PC-9 (cell line): ENCODE results near the gene ARHGEF3. TPM values are rescaled to one million over a fixed set of nuclear protein-coding genes. Genes with fewer than 3 reads are reported as not detected.

Source experiments
- Bru-seq: library from RNA; stranded (reverse); fragments of 400-500 nt; gene quantifications from one replicate; lab custom pipeline; 2021; lab: Mats Ljungman, UMichigan
- BruChase-seq, 2 experiments: library from RNA; stranded (reverse); fragments of 400-500 nt; gene quantifications; one replicate each; lab custom pipeline; 2021; lab: Mats Ljungman, UMichigan
- BruUV-seq: library from RNA; stranded (reverse); fragments of 400-500 nt; replicated peaks from 2 replicates; lab custom pipeline; 2021; lab: Mats Ljungman, UMichigan
- CTCF ChIA-PET: fragments of 300-600 bp; sonication (Branson Sonifier 250); formaldehyde crosslinking; loops from one replicate; lab custom pipeline; 2022; ENCODE audit warnings: antibody characterized with exemption; lab: Charles Lee
- POLR2A ChIA-PET: fragments of 300-600 bp; sonication (Branson Sonifier 250); formaldehyde crosslinking; loops from one replicate; lab custom pipeline; 2022; ENCODE audit warnings: antibody characterized with exemption; ENCODE audit not compliant: unreplicated experiment; lab: Charles Lee
- DNase-seq, 2 experiments: peaks; one replicate each; pipeline versions ENCODE4 v3.0.0 to v3.0.0-alpha.2; 2015 to 2022; ENCODE audit warnings: mixed read lengths in 1 of 2
- H2AFZ ChIP-seq: fragments of 200-600 bp; sonication (generic); 2 replicates; pipeline ENCODE4 v1.8.1; 2017; ENCODE audit warnings: antibody characterized with exemption
- H3F3A ChIP-seq: fragments of 200-600 bp; sonication (generic); 2 replicates; pipeline ENCODE4 v1.8.1; 2017; ENCODE audit warnings: antibody characterized with exemption, mild to moderate bottlenecking, low read depth; ENCODE audit not compliant: insufficient read depth
- H3K27ac ChIP-seq: fragments of 200-600 bp; sonication (generic); 2 replicates; pipeline ENCODE4 v1.6.1; 2016; ENCODE audit warnings: mixed run types
- H3K27me3 ChIP-seq: fragments of 200-600 bp; sonication (generic); 2 replicates; pipeline ENCODE4 v1.6.1; 2016; ENCODE audit warnings: low read depth, mixed run types; ENCODE audit not compliant: insufficient read depth
- H3K36me3 ChIP-seq: fragments of 200-600 bp; sonication (generic); 2 replicates; pipeline ENCODE4 v1.6.1; 2016; ENCODE audit warnings: low read depth, mixed run types
- H3K4me1 ChIP-seq: fragments of 200-600 bp; sonication (generic); replicated peaks from 2 replicates; pipeline ENCODE4 v1.6.1; 2016; ENCODE audit warnings: mixed run types; ENCODE audit not compliant: insufficient read depth
- H3K4me2 ChIP-seq: fragments of 200-600 bp; sonication (generic); 2 replicates; pipeline ENCODE4 v1.6.1; 2017; ENCODE audit warnings: mixed run types
- H3K4me3 ChIP-seq: fragments of 200-600 bp; sonication (generic); 2 replicates; pipeline ENCODE4 v1.6.1; 2016; ENCODE audit warnings: mixed run types
- H3K79me2 ChIP-seq: fragments of 200-600 bp; sonication (generic); 2 replicates; pipeline ENCODE4 v1.6.1; 2017; ENCODE audit warnings: low read depth, mixed run types
- H3K9me2 ChIP-seq: fragments of 200-600 bp; sonication (generic); 2 replicates; pipeline ENCODE4 v1.8.1; 2017; ENCODE audit warnings: mild to moderate bottlenecking; ENCODE audit not compliant: insufficient read depth
- H3K9me3 ChIP-seq: fragments of 200-600 bp; sonication (generic); 2 replicates; pipeline ENCODE4 v1.8.1; 2016; ENCODE audit warnings: low read depth; ENCODE audit not compliant: insufficient read depth
- H4K20me1 ChIP-seq: fragments of 200-600 bp; sonication (generic); 2 replicates; pipeline ENCODE4 v1.8.1; 2017; ENCODE audit not compliant: insufficient read depth
- CTCF ChIP-seq: fragments of 200-600 bp; sonication (generic); conservative IDR thresholded peaks from 2 replicates; pipeline ENCODE4 v1.6.1; 2017; ENCODE audit warnings: mixed run types, antibody characterized with exemption, mild to moderate bottlenecking, moderate library complexity
- EZH2 ChIP-seq: fragments of 200-600 bp; sonication (generic); IDR thresholded peaks from 2 replicates; pipeline ENCODE4 v1.8.0; 2017; ENCODE audit warnings: antibody characterized with exemption, low read depth
- intact Hi-C: fragments of 100-400 bp; cut with micrococcal nuclease; formaldehyde crosslinking; loops from one replicate; pipeline ENCODE4 v1.10.0; 2022; ENCODE audit not compliant: unreplicated experiment
- long read RNA-seq: library from polyadenylated mRNA; stranded (forward); transcript quantifications from one replicate; pipeline ENCODE4 v2.0.0, GENCODE V29; 2022
- total RNA-seq: library from RNA; stranded (reverse); gene quantifications from 2 replicates; pipeline ENCODE4 v1.2.3, GENCODE V29; 2021

Gene ARHGEF3
- total RNA-seq (44.6 and 49.2 TPM in 2 replicates), Bru-seq, nascent RNA (percentile 85 among the genes with signal in this experiment), BruChase-seq, experiment 1, labeled RNA remaining after a 2-hour chase (percentile 77 among the genes with signal in this experiment), BruChase-seq, experiment 2, labeled RNA remaining after a 6-hour chase (percentile 57 among the genes with signal in this experiment)
- long read RNA-seq, transcript ARHGEF3-202 (13 exons, 3,639 nt) = major isoform, 14 of 44 reads
- long read RNA-seq, partial matches to known transcripts = 7 of 44 reads
- long read RNA-seq, other reads (novel, unspliced or antisense) = 22 of 44 reads

- Histone ChIP-seq H3K36me3 (no peaks in the 10 kb centered on the region), H3K9me2 (no peaks in the 10 kb centered on the region), H3K4me1 (peaks cover 17% of the 10 kb centered on the region), H4K20me1 (no peaks in the 10 kb centered on the region), H3K9me3 (no peaks in the 10 kb centered on the region), H3K79me2 (0 out of 2 replicates have a peak, but pooled peaks cover 4% of the 10 kb centered on the region), H3K4me3 (peak within 1 kb of the TSS; percentile 67), H3F3A (peaks cover 4% of the 10 kb centered on the region; the same call in 1 of the 2 replicates), H2AFZ (peak within 1 kb of the TSS; percentile 83), H3K27me3 (no peaks in the 10 kb centered on the region), H3K4me2 (peak within 1 kb of the TSS; percentile 83), H3K27ac (peak within 1 kb of the TSS; percentile 43)
- peak; percentile 53; the same call in 1 of the 2 replicates for TF ChIP-seq CTCF
- TF ChIP-seq EZH2 = no peak
- POLR2A ChIA-PET = interaction anchor here (0.6 to 0.7 kb wide), 2 partner anchors 10 to 336 kb away, joined by 3 to 4 read pairs; no protein-coding TSS in a partner anchor
- CTCF ChIA-PET = interaction anchor here (0.9 to 2.0 kb wide), 4 partner anchors 10 to 100 kb away, joined by 3 to 11 read pairs (median 4); no protein-coding TSS in a partner anchor
- intact Hi-C loops = no loop called here
- BruUV-seq = no TSS peak
- DNase-seq = peak; percentile 60 to 76
Observed at GRCh38 chr3:56801662-56802377, at the start of gene ARHGEF3. TSS of gene ARHGEF3 (minus strand) at chr3:56801949. CDS start at chr3:56801798, 151 bp downstream.

GRCh38 chr3:56849698-56850097 is 47.9 kb upstream of the ARHGEF3 start:
- no TSS peak for BruUV-seq
- intact Hi-C loops = loop anchor here (5.0 to 10.0 kb wide), 2 partner anchors 37 to 135 kb away; no protein-coding TSS in a partner anchor
- ChIA-PET CTCF (no interaction called here), POLR2A (no interaction called here)
- Histone ChIP-seq H2AFZ (no peak overlapping the region), H3K27me3 (no peaks in the 10 kb centered on the region), H3K9me3 (no peaks in the 10 kb centered on the region), H3K4me3 (no peak overlapping the region), H3F3A (peaks cover 10% of the 10 kb centered on the region; the same call in 1 of the 2 replicates), H3K36me3 (no peaks in the 10 kb centered on the region), H4K20me1 (no peaks in the 10 kb centered on the region), H3K27ac (no peak overlapping the region), H3K4me2 (no peak overlapping the region), H3K79me2 (peaks cover 7% of the 10 kb centered on the region; the same call in 1 of the 2 replicates), H3K9me2 (no peaks in the 10 kb centered on the region), H3K4me1 (peaks cover 27% of the 10 kb centered on the region)
- TF ChIP-seq CTCF (no peak), EZH2 (no peak)
- DNase-seq = no peak

GRCh38 chr3:56845505-56845904 is 43.8 kb upstream of the ARHGEF3 start:
- Histone ChIP-seq H3K36me3 (no peaks in the 10 kb centered on the region), H3K4me1 (peaks cover 6% of the 10 kb centered on the region; the same call in 1 of the 2 replicates), H3K9me3 (no peaks in the 10 kb centered on the region), H2AFZ (no peak overlapping the region), H3K9me2 (no peaks in the 10 kb centered on the region), H3K79me2 (no peaks in the 10 kb centered on the region; the same call in 1 of the 2 replicates), H3K4me3 (no peak overlapping the region), H4K20me1 (no peaks in the 10 kb centered on the region), H3K27ac (no peak overlapping the region), H3K27me3 (no peaks in the 10 kb centered on the region), H3F3A (no peaks in the 10 kb centered on the region), H3K4me2 (no peak overlapping the region)
- CTCF ChIA-PET = interaction anchor here (0.6 kb wide), 1 partner anchor 27 kb away, joined by 5 read pairs; no protein-coding TSS in a partner anchor
- DNase-seq = no peak
- TF ChIP-seq EZH2 = no peak
- POLR2A ChIA-PET = no interaction called here
- no TSS peak for BruUV-seq
- intact Hi-C loops = no loop called here
